Trophoblast cell (in vitro differentiated cells and primary cell): ENCODE data around the gene NTPCR.

ENCODE experiments used
- DNase-seq, 2 donors: peaks; one replicate each; pipeline ENCODE4 v3.0.0-alpha.2; 2016
- H2AFZ ChIP-seq: 2 replicates; pipeline ENCODE4 v1.6.1; 2013; ENCODE audit warnings: low read length, moderate library complexity, mild to moderate bottlenecking; ENCODE audit not compliant: insufficient read depth, poor library complexity
- H2AK5ac ChIP-seq: 2 replicates; pipeline ENCODE4 v1.6.1; 2013; ENCODE audit warnings: mild to moderate bottlenecking, low read length
- H2BK120ac ChIP-seq: 2 replicates; pipeline ENCODE4 v1.6.1; 2013; ENCODE audit warnings: low read length, mild to moderate bottlenecking, moderate library complexity; ENCODE audit not compliant: insufficient read depth, poor library complexity
- H2BK12ac ChIP-seq: 2 replicates; pipeline ENCODE4 v1.6.1; 2013; ENCODE audit warnings: mild to moderate bottlenecking, low read length, moderate library complexity
- H2BK5ac ChIP-seq: 2 replicates; pipeline ENCODE4 v1.6.1; 2013; ENCODE audit warnings: low read length, low read depth, moderate library complexity, mild to moderate bottlenecking; ENCODE audit not compliant: poor library complexity
- H3K14ac ChIP-seq: 2 replicates; pipeline ENCODE4 v1.6.1; 2013; ENCODE audit warnings: mild to moderate bottlenecking, low read length
- H3K18ac ChIP-seq: 2 replicates; pipeline ENCODE4 v1.6.1; 2013; ENCODE audit warnings: mild to moderate bottlenecking, low read length
- H3K23ac ChIP-seq: 2 replicates; pipeline ENCODE4 v1.6.1; 2013; ENCODE audit warnings: low read length
- H3K27ac ChIP-seq: 2 replicates; pipeline ENCODE4 v1.5.1; 2013; ENCODE audit warnings: low read depth, mild to moderate bottlenecking, inconsistent platforms, low read length, moderate library complexity
- H3K27me3 ChIP-seq: 2 replicates; pipeline ENCODE4 v1.6.1; 2013; ENCODE audit warnings: inconsistent platforms, mild to moderate bottlenecking, low read length, moderate library complexity; ENCODE audit not compliant: insufficient read depth
- H3K36me3 ChIP-seq, 2 experiments: 1 replicate in 1 of 2; 2 replicates in 1 of 2; pipeline ENCODE4 v1.6.1; 2013; ENCODE audit warnings: low read length in 2 of 2, mild to moderate bottlenecking in 2 of 2, moderate library complexity in 1 of 2; ENCODE audit not compliant: insufficient read depth in 2 of 2, control insufficient read depth in 1 of 2
- H3K4ac ChIP-seq: 2 replicates; pipeline ENCODE4 v1.6.1; 2013; ENCODE audit warnings: low read depth, mild to moderate bottlenecking, low read length, moderate library complexity
- H3K4me1 ChIP-seq, 2 experiments: 1 replicate in 1 of 2; 2 replicates in 1 of 2; pipeline ENCODE4 v1.6.1; 2013; ENCODE audit warnings: low read length in 2 of 2, mild to moderate bottlenecking in 2 of 2, moderate library complexity in 1 of 2; ENCODE audit not compliant: insufficient read depth in 2 of 2, control insufficient read depth in 1 of 2
- H3K4me2 ChIP-seq: 2 replicates; pipeline ENCODE4 v1.6.1; 2013; ENCODE audit warnings: inconsistent platforms, mild to moderate bottlenecking, low read length, moderate library complexity
- H3K4me3 ChIP-seq: 2 replicates; pipeline ENCODE4 v1.5.1; 2013; ENCODE audit warnings: mild to moderate bottlenecking, low read depth, low read length, inconsistent platforms
- H3K79me1 ChIP-seq: one replicate; pipeline ENCODE4 v1.6.1; 2013; ENCODE audit warnings: low read length
- H3K79me2 ChIP-seq: 2 replicates; pipeline ENCODE4 v1.6.1; 2013; ENCODE audit warnings: low read length, mild to moderate bottlenecking; ENCODE audit not compliant: control insufficient read depth, insufficient read depth, poor library complexity
- H3K9ac ChIP-seq: 2 replicates; pipeline ENCODE4 v1.6.1; 2013; ENCODE audit warnings: mild to moderate bottlenecking, low read length
- H3K9me3 ChIP-seq: 2 replicates; pipeline ENCODE4 v1.6.1; 2013; ENCODE audit warnings: low read depth, mild to moderate bottlenecking, control low read depth, inconsistent platforms, low read length; ENCODE audit not compliant: insufficient read depth
- H4K12ac ChIP-seq: 2 replicates; pipeline ENCODE4 v1.6.1; 2013; ENCODE audit warnings: low read depth, mild to moderate bottlenecking, low read length, moderate library complexity
- H4K8ac ChIP-seq: 2 replicates; pipeline ENCODE4 v1.6.1; 2013; ENCODE audit warnings: low read depth, mild to moderate bottlenecking, low read length, moderate library complexity
- H4K91ac ChIP-seq: one replicate; pipeline ENCODE4 v1.6.1; 2013; ENCODE audit warnings: low read depth, mild to moderate bottlenecking, low read length, moderate library complexity
- WGBS: extraction: QIAGEN DNeasy Blood & Tissue Kit; methylation state at CpG from one replicate; pipeline ENCODE4 v1.1.7; 2013; ENCODE audit warnings: missing lambda C conversion rate; ENCODE audit not compliant: insufficient read length, insufficient coverage; ENCODE audit errors: extremely low coverage; 5-methylcytosine and 5-hydroxymethylcytosine counted together

Gene NTPCR

DNA sequence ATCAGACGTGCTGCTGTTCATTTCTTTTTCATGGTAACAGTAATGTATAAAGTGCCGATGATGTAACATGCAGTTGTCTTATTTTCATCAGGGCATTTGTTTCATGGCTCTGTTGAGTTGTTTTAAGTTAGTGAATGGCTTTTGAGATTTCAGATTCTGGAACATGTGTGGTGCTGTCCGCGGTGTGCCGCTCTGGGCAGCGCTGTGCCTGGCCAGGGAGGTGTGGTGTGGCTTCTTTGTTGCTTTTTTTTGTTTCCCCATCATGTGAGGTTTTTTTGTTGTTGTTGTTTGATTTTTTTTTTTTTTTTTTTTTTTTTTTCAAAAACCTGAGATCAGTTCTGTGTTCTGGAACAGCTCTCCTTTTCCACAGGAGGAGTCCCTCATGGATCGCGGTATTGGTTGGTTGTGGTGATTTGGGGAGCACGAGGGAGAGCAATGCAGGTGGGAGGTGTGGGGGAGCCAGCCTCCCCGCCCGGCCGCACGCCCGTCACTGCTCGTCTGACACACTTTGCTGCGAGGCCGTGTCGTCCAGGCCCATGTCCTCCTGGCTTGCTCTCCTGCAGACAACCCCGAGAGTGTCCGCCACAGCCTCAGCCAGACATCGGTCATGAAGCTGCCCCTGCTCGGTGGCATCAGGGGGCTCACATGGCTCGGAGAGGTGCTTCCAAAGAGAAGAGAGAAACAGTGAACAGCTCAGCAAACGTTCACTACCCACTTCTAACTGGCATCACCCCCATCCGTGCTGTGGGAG, 33.6 kb downstream of the NTPCR start:
- peaks cover 0 to 3% of the 10 kb centered on the region in 2 experiments for H3K4me1 ChIP-seq
- H3K27ac ChIP-seq, result no peak overlapping the region
- H2BK120ac ChIP-seq, result no peak overlapping the region
- no peak overlapping the region for H2AK5ac ChIP-seq
- H3K4me2 ChIP-seq, result no peak overlapping the region
- H3K9ac ChIP-seq, result no peak overlapping the region
- H3K18ac ChIP-seq, result no peak overlapping the region
- H4K91ac ChIP-seq, result no peak overlapping the region
- no peaks in the 10 kb centered on the region for H3K79me1 ChIP-seq
- H3K79me2 ChIP-seq, result no peaks in the 10 kb centered on the region
- H3K9me3 ChIP-seq, result no peaks in the 10 kb centered on the region
- H2AFZ ChIP-seq, result no peak overlapping the region
- no peaks in the 10 kb centered on the region for H3K27me3 ChIP-seq
- no peaks in the 10 kb centered on the region for H3K36me3 ChIP-seq
- no peak overlapping the region for H3K4ac ChIP-seq
- no CpG with 5 or more reads among the region's 25 CpGs for WGBS
- no peak overlapping the region for H3K14ac ChIP-seq
- no peak overlapping the region for H3K4me3 ChIP-seq
- H3K23ac ChIP-seq, result no peak overlapping the region
- no peak overlapping the region for H4K12ac ChIP-seq
- no peak overlapping the region for H2BK5ac ChIP-seq
- H4K8ac ChIP-seq, result no peak overlapping the region
- no peak for DNase-seq
- H2BK12ac ChIP-seq, result no peak overlapping the region

DNA sequence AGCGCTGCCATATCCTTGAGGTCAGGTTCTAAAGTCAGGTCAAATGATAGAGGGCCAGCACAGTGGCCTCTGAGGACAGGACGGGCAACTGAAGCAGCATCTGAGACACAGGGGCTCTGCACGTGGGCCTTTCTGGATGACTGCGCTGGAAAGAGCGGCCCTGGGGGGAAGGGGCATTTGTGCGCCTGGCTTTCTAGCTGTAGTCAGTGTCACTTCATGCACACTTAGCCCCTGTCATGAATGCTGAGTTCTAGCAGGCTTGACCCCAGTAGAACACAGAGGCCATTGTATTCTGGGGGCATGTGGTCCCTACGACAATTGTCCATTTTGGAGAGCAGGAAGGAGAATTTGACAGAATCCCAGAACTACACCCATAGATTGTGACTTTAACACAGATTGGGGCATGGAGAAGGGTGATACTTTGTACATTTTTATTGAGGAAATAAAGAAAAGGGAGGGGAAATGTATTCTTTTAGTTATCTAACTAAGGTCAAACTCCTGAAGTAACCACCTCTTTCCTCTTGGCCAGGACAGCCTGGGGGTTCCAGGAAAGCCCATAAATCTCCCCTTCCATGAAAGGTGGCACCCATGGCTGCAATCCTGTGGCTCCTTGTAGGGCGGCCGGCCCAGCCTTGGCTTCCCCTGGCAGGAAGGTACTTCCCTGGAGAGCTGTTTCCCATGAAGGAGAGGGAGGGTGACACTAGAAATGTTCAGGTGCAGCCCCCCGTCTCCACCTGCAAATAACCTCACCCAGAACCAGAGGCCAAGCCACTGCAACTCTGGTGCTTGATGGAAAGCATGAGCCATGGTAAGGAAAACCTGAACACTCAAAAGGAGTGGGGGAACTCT, 34.4 kb downstream of the NTPCR start:
- Histone ChIP-seq H2BK120ac (no peak overlapping the region), H3K23ac (no peak overlapping the region), H3K9ac (no peak overlapping the region), H2AK5ac (no peak overlapping the region), H3K4me1 (peaks cover 0 to 3% of the 10 kb centered on the region in 2 experiments), H4K8ac (no peak overlapping the region), H3K27ac (no peak overlapping the region), H3K36me3 (no peaks in the 10 kb centered on the region), H4K91ac (no peak overlapping the region), H3K9me3 (no peaks in the 10 kb centered on the region), H3K79me1 (no peaks in the 10 kb centered on the region), H3K4me3 (no peak overlapping the region), H2AFZ (no peak overlapping the region), H2BK12ac (no peak overlapping the region), H3K4ac (no peak overlapping the region), H3K18ac (no peak overlapping the region), H2BK5ac (no peak overlapping the region), H3K79me2 (no peaks in the 10 kb centered on the region), H4K12ac (no peak overlapping the region), H3K27me3 (no peaks in the 10 kb centered on the region), H3K4me2 (no peak overlapping the region), H3K14ac (no peak overlapping the region)
- WGBS, result no CpG with 5 or more reads among the region's 10 CpGs
- no peak for DNase-seq

DNA sequence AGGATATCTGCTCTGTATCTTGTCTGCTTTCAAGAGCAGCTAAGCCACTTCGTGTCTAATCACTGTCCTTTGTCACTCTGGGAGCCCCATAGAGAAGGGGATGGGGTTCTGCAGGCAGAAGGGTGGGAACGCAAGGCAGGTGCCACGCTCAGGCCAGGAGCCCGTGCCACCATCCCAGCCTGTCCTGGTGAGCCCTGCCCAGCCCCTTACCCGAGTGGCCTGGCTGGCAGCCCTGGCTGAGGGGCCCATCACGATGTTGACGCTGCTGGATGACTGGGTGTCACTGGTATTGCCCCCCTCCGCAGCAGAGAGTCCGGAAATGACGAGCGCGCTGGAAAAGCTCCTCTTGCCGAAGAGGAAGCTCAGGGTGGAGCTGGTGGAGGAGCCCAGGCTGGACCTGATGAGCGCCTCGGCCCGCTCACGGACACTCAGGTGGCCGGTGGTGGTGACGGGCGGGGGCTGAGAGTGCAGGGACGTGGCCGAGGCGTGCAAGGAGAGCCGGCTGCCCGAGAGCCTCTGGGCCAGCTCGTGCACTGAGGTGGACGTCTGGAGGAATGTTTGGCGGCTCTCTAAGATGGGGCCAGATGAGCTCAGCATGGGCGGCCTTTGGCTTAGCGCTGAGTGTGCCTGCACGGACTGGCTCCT, 35.6 kb downstream of the NTPCR start:
- Histone ChIP-seq H3K9ac (no peak overlapping the region), H4K91ac (no peak overlapping the region), H2BK5ac (no peak overlapping the region), H2AK5ac (no peak overlapping the region), H2AFZ (no peak overlapping the region), H3K79me2 (no peaks in the 10 kb centered on the region), H3K18ac (no peak overlapping the region), H3K14ac (no peak overlapping the region), H3K9me3 (no peaks in the 10 kb centered on the region), H3K27me3 (no peaks in the 10 kb centered on the region), H3K4me1 (peaks cover 0 to 3% of the 10 kb centered on the region in 2 experiments), H3K4me2 (no peak overlapping the region), H4K8ac (no peak overlapping the region), H2BK12ac (no peak overlapping the region), H4K12ac (no peak overlapping the region), H3K23ac (no peak overlapping the region), H3K79me1 (no peaks in the 10 kb centered on the region), H3K36me3 (no peaks in the 10 kb centered on the region), H3K4ac (no peak overlapping the region), H3K4me3 (no peak overlapping the region), H3K27ac (no peak overlapping the region), H2BK120ac (no peak overlapping the region)
- no peak for DNase-seq
- WGBS, result no CpG with 5 or more reads among the region's 31 CpGs

DNA sequence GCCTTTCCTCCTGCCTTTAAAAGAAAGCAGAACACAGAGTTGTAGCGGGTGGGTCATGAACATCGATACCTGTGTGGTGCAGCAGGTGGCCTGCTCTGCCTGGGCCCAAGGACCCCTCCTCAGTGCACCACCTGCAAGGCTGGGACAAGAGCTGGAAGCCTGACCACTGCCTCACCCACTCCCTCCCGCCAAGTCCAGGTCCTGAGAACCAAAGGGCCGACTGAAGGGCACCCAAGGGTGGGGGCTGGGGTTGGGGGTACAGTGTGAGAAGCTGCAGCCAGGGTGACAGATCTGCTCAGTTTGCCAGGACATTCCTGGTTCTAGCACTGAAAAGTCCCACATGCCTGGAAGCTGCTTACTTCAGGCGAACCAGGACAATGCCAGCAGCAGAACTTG, 36.1 kb downstream of the NTPCR start:
- no peak overlapping the region for H2BK120ac ChIP-seq
- H2BK5ac ChIP-seq, result no peak overlapping the region
- no peaks in the 10 kb centered on the region for H3K79me2 ChIP-seq
- H4K91ac ChIP-seq, result no peak overlapping the region
- no peak overlapping the region for H3K23ac ChIP-seq
- no peak overlapping the region for H3K14ac ChIP-seq
- H3K4ac ChIP-seq, result no peak overlapping the region
- H2AK5ac ChIP-seq, result no peak overlapping the region
- peaks cover 0 to 3% of the 10 kb centered on the region in 2 experiments for H3K4me1 ChIP-seq
- no peak overlapping the region for H3K4me3 ChIP-seq
- no peak overlapping the region for H3K27ac ChIP-seq
- no peaks in the 10 kb centered on the region for H3K9me3 ChIP-seq
- no peak overlapping the region for H3K18ac ChIP-seq
- no peaks in the 10 kb centered on the region for H3K36me3 ChIP-seq
- no CpG with 5 or more reads among the region's 5 CpGs for WGBS
- no peaks in the 10 kb centered on the region for H3K79me1 ChIP-seq
- no peak overlapping the region for H2AFZ ChIP-seq
- no peak overlapping the region for H3K9ac ChIP-seq
- no peak overlapping the region for H2BK12ac ChIP-seq
- H4K8ac ChIP-seq, result no peak overlapping the region
- H4K12ac ChIP-seq, result no peak overlapping the region
- no peak for DNase-seq
- H3K27me3 ChIP-seq, result no peaks in the 10 kb centered on the region
- no peak overlapping the region for H3K4me2 ChIP-seq
